Measurements from ENCODE around the gene NPFF. TPM values are rescaled to one million over a fixed set of nuclear protein-coding genes. Genes with fewer than 3 reads are reported as not detected.
A peak's percentile ranks its signal among the peaks of the same experiment; 100 is the strongest.

NPFF gene
- total RNA-seq, 2 experiments from 2014 or later: 0.58 TPM; not detected in 1

DNA sequence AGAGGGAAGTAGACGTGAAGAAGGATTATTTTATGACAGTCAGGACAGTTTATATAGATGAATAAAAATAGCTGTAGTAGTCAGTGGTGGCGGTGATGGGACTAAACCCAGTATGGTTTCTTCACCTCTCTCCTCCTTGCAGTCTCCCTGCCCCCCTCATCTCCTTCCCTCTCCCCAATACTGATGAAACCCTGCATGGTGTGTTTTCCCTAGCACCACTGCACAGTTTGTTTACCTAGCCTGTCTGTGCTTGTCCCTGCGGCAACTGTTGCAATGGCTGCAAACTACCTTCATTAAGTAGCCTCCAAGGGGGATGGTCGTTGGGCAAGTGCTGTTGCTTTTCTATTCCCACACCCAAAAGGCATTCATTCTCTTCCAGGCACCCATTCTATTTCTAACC is 40.6 kb downstream of the NPFF start:
- H3K4me3 Mint-ChIP-seq: no peak overlapping the region
- POLR2A ChIA-PET: interaction anchor here (1.1 to 1.3 kb wide), 3 partner anchors 9 to 17 kb away, joined by 3 to 4 read pairs (median 3); no protein-coding TSS in a partner anchor
- H3K9me3 Mint-ChIP-seq: no peaks in the 10 kb centered on the region
- H3K27me3 Mint-ChIP-seq: no peaks in the 10 kb centered on the region
- H3K27ac Mint-ChIP-seq: peak overlapping the region; percentile 1
- H3K36me3 Mint-ChIP-seq: peaks cover 79% of the 10 kb centered on the region
- CTCF ChIA-PET: no interaction called here
- DNase-seq: no peak
- intact Hi-C loops (cut with micrococcal nuclease): no loop called here
- H3K4me1 Mint-ChIP-seq (ENCODE audit: low read depth): peaks cover 32% of the 10 kb centered on the region

DNA sequence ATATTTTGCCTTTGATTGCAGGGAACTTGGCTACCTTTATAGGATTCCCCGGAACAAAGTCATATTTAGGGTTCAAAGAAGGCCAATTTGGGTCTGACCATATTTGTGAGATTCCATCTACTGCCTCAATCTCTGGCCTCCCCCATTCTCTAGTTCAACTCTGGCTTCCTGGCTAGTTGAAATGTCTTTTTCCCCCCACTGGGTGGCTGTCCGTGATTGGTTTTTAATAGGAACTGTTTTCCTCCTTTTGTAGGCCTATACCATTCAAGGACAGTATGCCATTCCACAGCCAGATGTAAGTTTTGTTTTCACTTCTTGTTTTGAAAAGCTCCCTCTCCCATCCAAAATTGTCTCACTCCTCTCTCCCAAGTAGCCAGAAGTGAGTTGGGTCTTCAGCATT is 41.6 kb downstream of the NPFF start:
- Mint-ChIP-seq H3K27me3 (no peaks in the 10 kb centered on the region), H3K4me3 (no peak overlapping the region), H3K4me1 (ENCODE audit: low read depth) (peaks cover 32% of the 10 kb centered on the region), H3K36me3 (peaks cover 77% of the 10 kb centered on the region), H3K27ac (peak overlapping the region; percentile 40), H3K9me3 (no peaks in the 10 kb centered on the region)
- DNase-seq: no peak
- POLR2A ChIA-PET: interaction anchor here (1.3 to 2.5 kb wide), 3 partner anchors 8 to 18 kb away, joined by 3 to 16 read pairs (median 4); no protein-coding TSS in a partner anchor
- CTCF ChIA-PET: interaction anchor here (0.6 to 1.7 kb wide), 2 partner anchors 11 to 141 kb away, joined by 3 to 8 read pairs; no protein-coding TSS in a partner anchor
- intact Hi-C loops (cut with micrococcal nuclease): no loop called here

DNA sequence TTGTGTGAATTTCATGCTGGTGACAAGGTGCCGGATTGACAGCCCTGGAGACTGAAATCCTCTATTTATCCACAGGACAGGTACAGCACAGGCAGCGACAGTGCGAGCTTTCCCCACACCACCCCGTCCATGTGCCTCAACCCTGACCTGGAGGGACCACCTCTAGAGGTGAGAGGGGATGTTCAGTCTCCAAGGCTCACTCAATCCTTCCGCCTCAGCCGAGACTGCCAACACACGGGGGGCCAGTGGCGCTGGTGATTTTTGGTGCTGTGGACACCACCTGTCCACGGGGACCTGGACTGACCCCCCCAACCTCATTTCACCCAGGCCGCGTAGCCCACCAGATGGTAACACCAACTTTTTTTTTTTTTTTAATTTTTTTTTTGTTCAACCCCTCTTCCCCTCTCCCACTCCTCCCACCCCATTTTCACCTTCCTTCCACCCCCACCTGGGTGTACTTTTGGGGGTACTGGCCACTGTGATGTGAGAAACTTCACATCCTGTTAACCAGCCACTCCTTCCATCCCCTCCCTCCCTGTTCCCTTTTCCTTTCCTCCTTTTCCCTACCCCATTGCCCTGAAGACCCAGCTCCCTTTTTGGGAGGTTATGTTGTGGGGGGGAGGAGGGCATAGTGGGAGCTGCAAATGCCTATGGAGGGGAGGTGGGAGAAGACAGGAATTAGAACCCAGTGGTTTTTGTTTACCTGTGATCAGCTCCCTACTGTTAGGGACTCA is 42.4 kb downstream of the NPFF start:
- intact Hi-C loops (cut with micrococcal nuclease): no loop called here
- Mint-ChIP-seq H3K4me1 (ENCODE audit: low read depth) (peaks cover 38% of the 10 kb centered on the region), H3K27me3 (no peaks in the 10 kb centered on the region), H3K36me3 (peaks cover 81% of the 10 kb centered on the region), H3K9me3 (no peaks in the 10 kb centered on the region), H3K4me3 (no peak overlapping the region), H3K27ac (peak overlapping the region; percentile 49)
- no peak for DNase-seq
- POLR2A ChIA-PET: interaction anchor here (1.1 to 2.5 kb wide), 3 partner anchors 9 to 13 kb away, joined by 4 to 16 read pairs (median 7); no protein-coding TSS in a partner anchor
- CTCF ChIA-PET: interaction anchor here (1.2 to 1.7 kb wide), 4 partner anchors 10 to 12 kb away, joined by 3 to 8 read pairs (median 4); no protein-coding TSS in a partner anchor

DNA sequence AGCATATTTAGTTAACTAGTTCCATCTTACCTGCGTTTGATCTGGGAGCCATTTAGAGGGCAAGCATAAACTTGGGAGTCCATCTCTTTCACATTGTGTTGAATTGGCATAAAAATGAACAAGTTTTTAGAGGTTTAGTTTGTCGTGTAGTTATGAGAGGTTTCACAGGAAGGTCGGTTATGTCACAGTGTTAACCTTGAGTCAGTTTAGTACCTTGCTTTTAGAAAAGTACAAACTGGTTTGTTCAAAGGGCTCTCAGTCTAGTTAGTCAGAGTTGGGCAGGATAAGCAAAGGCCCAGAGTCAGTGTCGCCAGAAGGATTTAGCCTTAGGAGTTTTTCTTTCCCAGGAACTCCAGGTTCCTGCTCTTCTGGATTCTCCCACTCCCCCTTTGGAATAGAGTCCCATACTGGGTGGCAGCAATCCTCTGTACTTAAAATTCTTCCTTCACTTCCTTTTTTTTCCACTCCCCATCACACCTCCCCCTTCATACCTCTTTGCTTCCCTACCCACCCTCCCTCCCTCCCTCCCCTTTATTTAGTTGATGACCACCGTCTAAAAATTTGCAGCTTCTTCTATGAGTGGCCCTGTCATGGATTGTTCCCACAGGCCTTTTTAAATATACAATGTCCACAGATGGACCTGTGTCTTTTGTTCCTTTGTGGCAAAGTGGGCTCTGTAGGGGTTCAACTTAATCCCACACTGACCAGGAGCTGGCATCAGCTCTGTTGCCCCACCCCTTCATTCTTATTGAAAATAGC is 43.3 kb downstream of the NPFF start:
- no peaks in the 10 kb centered on the region for H3K27me3 Mint-ChIP-seq
- peak overlapping the region; percentile 42 for H3K27ac Mint-ChIP-seq
- intact Hi-C loops (cut with micrococcal nuclease): no loop called here
- H3K9me3 Mint-ChIP-seq: no peaks in the 10 kb centered on the region
- ChIA-PET POLR2A (interaction anchor here (1.1 to 2.5 kb wide), 3 partner anchors 9 to 10 kb away, joined by 3 to 16 read pairs (median 7); no protein-coding TSS in a partner anchor), CTCF (interaction anchor here (0.9 to 1.3 kb wide), 4 partner anchors 10 to 45 kb away, joined by 3 to 4 read pairs (median 4); no protein-coding TSS in a partner anchor)
- no peak for DNase-seq
- H3K4me1 Mint-ChIP-seq (ENCODE audit: low read depth): peaks cover 43% of the 10 kb centered on the region
- no peak overlapping the region for H3K4me3 Mint-ChIP-seq
- peaks cover 83% of the 10 kb centered on the region for H3K36me3 Mint-ChIP-seq

DNA sequence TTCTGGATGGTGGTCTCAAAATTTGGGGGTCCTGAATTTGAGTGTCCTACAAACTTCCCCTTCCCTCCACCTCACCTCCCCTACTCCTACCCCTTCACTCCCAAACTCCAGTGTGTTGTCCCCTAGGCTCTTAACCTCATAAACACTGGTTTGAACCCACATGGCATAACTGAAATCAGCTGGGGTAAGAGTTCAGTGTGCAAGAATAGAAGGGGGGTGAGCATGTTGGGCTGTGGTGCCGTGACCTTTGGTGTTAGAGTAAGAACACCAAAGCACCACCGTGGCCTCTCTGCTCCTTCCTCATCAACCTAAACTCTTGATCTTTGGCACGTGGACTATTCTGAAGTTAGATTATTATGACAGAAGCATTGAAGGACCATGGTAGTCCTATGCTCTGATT is 44.3 kb downstream of the NPFF start:
- H3K27ac Mint-ChIP-seq: no peak overlapping the region
- no peak for DNase-seq
- H3K4me1 Mint-ChIP-seq (ENCODE audit: low read depth): peaks cover 46% of the 10 kb centered on the region
- peaks cover 83% of the 10 kb centered on the region for H3K36me3 Mint-ChIP-seq
- no peaks in the 10 kb centered on the region for H3K9me3 Mint-ChIP-seq
- H3K27me3 Mint-ChIP-seq: no peaks in the 10 kb centered on the region
- no peak overlapping the region for H3K4me3 Mint-ChIP-seq
- intact Hi-C loops (cut with micrococcal nuclease): no loop called here
- CTCF ChIA-PET: interaction anchor here (1.0 kb wide), 1 partner anchor 45 kb away, joined by 3 read pairs; no protein-coding TSS in a partner anchor
- POLR2A ChIA-PET: interaction anchor here (1.2 kb wide), 1 partner anchor 11 kb away, joined by 3 read pairs; no protein-coding TSS in a partner anchor

DNA sequence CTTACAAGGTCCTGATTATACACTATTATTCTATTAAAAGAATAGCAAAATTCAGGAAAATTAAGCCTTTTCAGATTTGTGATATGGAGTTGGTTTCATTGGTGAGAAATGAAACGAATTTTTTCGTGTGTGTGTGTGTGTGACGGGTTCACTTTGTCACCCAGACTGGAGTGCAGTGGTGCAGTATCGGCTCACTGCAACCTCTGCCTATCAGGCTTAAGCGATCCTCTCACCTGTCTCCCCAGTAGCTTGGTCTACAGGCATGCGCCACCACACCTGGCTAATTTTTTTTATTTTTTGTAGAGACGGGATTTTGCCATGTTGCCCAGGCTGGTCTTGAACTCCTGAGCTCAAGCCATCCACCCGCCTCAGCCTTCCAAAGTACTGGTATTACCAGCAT is 45.7 kb downstream of the NPFF start:
- Mint-ChIP-seq H3K9me3 (no peaks in the 10 kb centered on the region), H3K4me1 (ENCODE audit: low read depth) (peaks cover 43% of the 10 kb centered on the region), H3K27me3 (no peaks in the 10 kb centered on the region), H3K36me3 (peaks cover 74% of the 10 kb centered on the region), H3K27ac (no peak overlapping the region), H3K4me3 (no peak overlapping the region)
- intact Hi-C loops (cut with micrococcal nuclease): no loop called here
- DNase-seq: no peak
- CTCF ChIA-PET: interaction anchor here (1.0 kb wide), 1 partner anchor 47 kb away, joined by 4 read pairs; no protein-coding TSS in a partner anchor
- POLR2A ChIA-PET: no interaction called here

DNA sequence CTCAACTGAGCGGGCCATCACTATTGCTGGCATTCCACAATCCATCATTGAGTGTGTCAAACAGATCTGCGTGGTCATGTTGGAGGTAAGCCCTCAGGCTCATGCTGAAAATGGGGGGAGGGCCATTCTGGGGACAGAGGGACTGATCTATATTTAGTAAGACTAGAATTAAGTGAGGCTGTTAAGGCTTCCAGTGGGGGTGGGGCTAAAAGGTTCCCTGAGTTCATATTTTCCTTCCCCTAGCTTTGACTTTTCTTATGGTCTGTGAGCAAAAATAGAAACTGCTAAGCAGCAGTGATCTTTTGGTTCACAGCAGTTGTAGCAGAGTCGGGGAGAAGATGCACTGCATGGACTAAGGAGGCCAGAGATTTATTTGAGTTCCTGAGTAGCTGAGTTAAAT is 46.2 kb downstream of the NPFF start:
- Mint-ChIP-seq H3K36me3 (peaks cover 73% of the 10 kb centered on the region), H3K27me3 (no peaks in the 10 kb centered on the region), H3K27ac (peak overlapping the region; percentile 7), H3K4me3 (no peak overlapping the region), H3K9me3 (no peaks in the 10 kb centered on the region), H3K4me1 (ENCODE audit: low read depth) (peaks cover 43% of the 10 kb centered on the region)
- no peak for DNase-seq
- intact Hi-C loops (cut with micrococcal nuclease): no loop called here
- CTCF ChIA-PET: interaction anchor here (1.0 kb wide), 1 partner anchor 48 kb away, joined by 4 read pairs; no protein-coding TSS in a partner anchor
- POLR2A ChIA-PET: no interaction called here

DNA sequence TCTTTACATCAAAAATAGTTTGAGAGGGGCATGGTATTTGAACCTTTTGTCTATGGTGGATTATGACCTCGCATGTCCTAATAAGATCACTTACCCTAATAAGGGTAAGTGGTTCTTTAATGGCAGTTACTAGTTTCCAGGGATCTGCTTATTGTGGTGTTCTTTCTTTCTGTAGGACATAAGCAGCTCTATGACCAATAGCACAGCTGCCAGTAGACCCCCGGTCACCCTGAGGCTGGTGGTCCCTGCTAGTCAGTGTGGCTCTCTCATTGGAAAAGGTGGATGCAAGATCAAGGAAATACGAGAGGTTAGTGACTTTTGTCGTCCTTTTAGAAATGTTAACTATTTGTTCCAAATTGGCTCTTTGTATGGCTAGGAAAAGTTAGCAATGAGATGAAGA is 48.2 kb downstream of the NPFF start:
- Mint-ChIP-seq H3K27ac (peak overlapping the region; percentile 64), H3K9me3 (no peaks in the 10 kb centered on the region)

More for the DNA sequence above, 48.2 kb downstream of the NPFF start:
- ChIA-PET POLR2A (interaction anchor here (0.6 to 2.8 kb wide), 4 partner anchors 9 to 24 kb away, joined by 3 to 14 read pairs (median 6); no protein-coding TSS in a partner anchor), CTCF (interaction anchor here (0.8 to 1.2 kb wide), 3 partner anchors 17 to 138 kb away, joined by 3 read pairs; no protein-coding TSS in a partner anchor)
- Mint-ChIP-seq H3K4me1 (ENCODE audit: low read depth) (peaks cover 47% of the 10 kb centered on the region), H3K27me3 (no peaks in the 10 kb centered on the region), H3K36me3 (peaks cover 79% of the 10 kb centered on the region), H3K4me3 (no peak overlapping the region)
- no peak for DNase-seq
- intact Hi-C loops (cut with micrococcal nuclease): no loop called here

Other genes starting within 250 kb of the NPFF start
- 10 to 100 TPM; 70.0 to 77.2 TPM for gene ESPL1, start 239.2 kb downstream of the NPFF start, total RNA-seq
- gene PFDN5, start 211.9 kb downstream of the NPFF start, total RNA-seq: 100 to 1,000 TPM; 354 to 359 TPM
- 10 to 100 TPM; 77.9 to 82.5 TPM for gene MYG1, start 207.8 kb downstream of the NPFF start, total RNA-seq
- 10 to 100 TPM; 74.5 to 80.7 TPM for gene AAAS, start 185.9 kb downstream of the NPFF start, total RNA-seq
- gene SP7, start 171.1 kb downstream of the NPFF start, total RNA-seq: not detected
- gene SP1, start 127.3 kb downstream of the NPFF start, total RNA-seq: 10 to 100 TPM; 66.1 to 72.8 TPM
- not detected for gene AMHR2, start 83.6 kb downstream of the NPFF start, total RNA-seq
- gene PRR13, start 65.8 kb downstream of the NPFF start, total RNA-seq: 100 to 1,000 TPM; 218 to 221 TPM
- 100 to 1,000 TPM; 897 to 926 TPM for gene PCBP2, start 55.4 kb downstream of the NPFF start, total RNA-seq
- gene MAP3K12, start 8.0 kb downstream of the NPFF start, total RNA-seq: 10 to 100 TPM; 13.0 to 14.7 TPM
- 10 to 100 TPM; 27.5 to 29.7 TPM for gene TARBP2, start 6.2 kb downstream of the NPFF start, total RNA-seq
- 10 to 100 TPM; 19.3 to 20.7 TPM for gene ATF7, start 118.9 kb upstream of the NPFF start, total RNA-seq
- gene ATP5MC2, start 168.6 kb upstream of the NPFF start, total RNA-seq: 100 to 1,000 TPM; 378 TPM
- 10 to 100 TPM; 21.2 to 23.7 TPM for gene CALCOCO1, start 220.0 kb upstream of the NPFF start, total RNA-seq
- gene CISTR, start 244.5 kb upstream of the NPFF start, total RNA-seq: not detected